Parathyroid adenoma (tissue), 2 donors: Measurements from ENCODE around the gene HSPBP1.

Source experiments
- H2AFZ ChIP-seq: fragments of 300-600 bp; sonication (generic); one replicate; pipeline ENCODE4 v1.7.0; 2017; ENCODE audit warnings: antibody characterized with exemption, mild to moderate bottlenecking
- H3K27ac ChIP-seq: fragments of 300-600 bp; sonication (generic); one replicate; pipeline ENCODE4 v1.7.0; 2017
- H3K27me3 ChIP-seq: fragments of 300-600 bp; sonication (generic); one replicate; pipeline ENCODE4 v1.7.0; 2017; ENCODE audit warnings: low read length; ENCODE audit not compliant: control insufficient read depth, insufficient read depth
- H3K36me3 ChIP-seq: fragments of 300-600 bp; sonication (generic); one replicate; pipeline ENCODE4 v1.7.0; 2017; ENCODE audit warnings: low read length; ENCODE audit not compliant: control insufficient read depth, insufficient read depth
- H3K4me1 ChIP-seq: fragments of 300-600 bp; sonication (generic); one replicate; pipeline ENCODE4 v1.7.0; 2017; ENCODE audit warnings: control low read depth
- H3K4me2 ChIP-seq: fragments of 300-600 bp; sonication (generic); one replicate; pipeline ENCODE4 v1.7.0; 2017; ENCODE audit warnings: low read length
- H3K4me3 ChIP-seq: fragments of 300-600 bp; sonication (generic); one replicate; pipeline ENCODE4 v1.7.0; 2017; ENCODE audit warnings: low read depth, low read length
- H3K79me2 ChIP-seq: fragments of 300-600 bp; sonication (generic); one replicate; pipeline ENCODE4 v1.7.0; 2017; ENCODE audit warnings: control low read depth
- H3K9ac ChIP-seq: fragments of 300-600 bp; sonication (generic); one replicate; pipeline ENCODE4 v1.7.0; 2017; ENCODE audit warnings: mild to moderate bottlenecking
- H3K9me3 ChIP-seq: fragments of 300-600 bp; sonication (generic); one replicate; pipeline ENCODE4 v1.7.0; 2017; ENCODE audit warnings: low read length; ENCODE audit not compliant: control insufficient read depth
- CTCF ChIP-seq: fragments of 300-600 bp; sonication (generic); IDR thresholded peaks from one replicate; pipeline ENCODE4 v1.7.0; 2017; ENCODE audit warnings: antibody characterized with exemption, mild to moderate bottlenecking
- donor health status: primary hyperparathyroidism.

HSPBP1 gene

GRCh38 chr19:55230329-55230728, 49.6 kb downstream of the HSPBP1 start:
- Histone ChIP-seq H3K4me2 (no peak overlapping the region), H3K9ac (no peak overlapping the region), H3K36me3 (no peaks in the 10 kb centered on the region), H2AFZ (no peak overlapping the region), H3K9me3 (no peaks in the 10 kb centered on the region), H3K27ac (no peak overlapping the region), H3K79me2 (no peaks in the 10 kb centered on the region), H3K4me1 (no peaks in the 10 kb centered on the region), H3K4me3 (no peak overlapping the region), H3K27me3 (no peaks in the 10 kb centered on the region)
- no peak for TF ChIP-seq CTCF

- Histone ChIP-seq H3K27me3 (no peaks in the 10 kb centered on the region), H3K9me3 (no peaks in the 10 kb centered on the region), H2AFZ (no peak overlapping the region), H3K36me3 (no peaks in the 10 kb centered on the region), H3K79me2 (no peaks in the 10 kb centered on the region), H3K4me3 (no peak overlapping the region), H3K27ac (no peak overlapping the region), H3K4me2 (no peak overlapping the region), H3K4me1 (no peaks in the 10 kb centered on the region), H3K9ac (no peak overlapping the region)
- no peak for TF ChIP-seq CTCF
These were observed 50.1 kb downstream of the HSPBP1 start for GRCh38 chr19:55229789-55230182.

- Histone ChIP-seq H3K4me1 (no peaks in the 10 kb centered on the region), H3K4me3 (no peak overlapping the region), H3K9ac (no peak overlapping the region), H3K27me3 (no peaks in the 10 kb centered on the region), H3K4me2 (no peak overlapping the region), H3K27ac (no peak overlapping the region), H2AFZ (no peak overlapping the region), H3K9me3 (no peaks in the 10 kb centered on the region), H3K36me3 (no peaks in the 10 kb centered on the region), H3K79me2 (no peaks in the 10 kb centered on the region)
- no peak for TF ChIP-seq CTCF
These were observed 50.6 kb downstream of the HSPBP1 start for GRCh38 chr19:55229145-55229788.

GRCh38 chr19:55228403-55229031, 51.4 kb downstream of the HSPBP1 start, which contains the start of gene TMEM86B:
Gene TMEM86B, minus strand, starts transcription at chr19:55228763. Its CDS starts 22 bp downstream, at chr19:55228741.
- Histone ChIP-seq H3K9ac (no peak within 1 kb of the TSS), H3K4me3 (no peak within 1 kb of the TSS), H3K79me2 (no peaks in the 10 kb centered on the region), H3K4me1 (no peaks in the 10 kb centered on the region), H3K27ac (no peak within 1 kb of the TSS), H3K4me2 (no peak within 1 kb of the TSS), H2AFZ (no peak within 1 kb of the TSS), H3K9me3 (no peaks in the 10 kb centered on the region), H3K36me3 (no peaks in the 10 kb centered on the region), H3K27me3 (no peaks in the 10 kb centered on the region)
- TF ChIP-seq CTCF, result no peak

- TF ChIP-seq CTCF, result no peak
- Histone ChIP-seq H3K27ac (no peak overlapping the region), H2AFZ (no peak overlapping the region), H3K4me3 (no peak overlapping the region), H3K27me3 (no peaks in the 10 kb centered on the region), H3K9ac (no peak overlapping the region), H3K9me3 (no peaks in the 10 kb centered on the region), H3K4me1 (no peaks in the 10 kb centered on the region), H3K36me3 (no peaks in the 10 kb centered on the region), H3K79me2 (no peaks in the 10 kb centered on the region), H3K4me2 (no peak overlapping the region)
These were observed 51.9 kb downstream of the HSPBP1 start for GRCh38 chr19:55228015-55228391.
